HG03108 (cell line): ENCODE results near the gene ADPGK.
"Not testable (repeated sequence)": the region's sequence is repeated elsewhere in the genome, so short reads cannot be mapped to it uniquely, and the experiment has no call there.

Experiments used
- ATAC-seq: cut with Tn5 transposase; IDR thresholded peaks from one replicate; pipeline ENCODE4 v1.9.1; 2021; ENCODE audit warnings: moderate library complexity; ENCODE audit not compliant: unreplicated experiment

The ADPGK gene

DNA sequence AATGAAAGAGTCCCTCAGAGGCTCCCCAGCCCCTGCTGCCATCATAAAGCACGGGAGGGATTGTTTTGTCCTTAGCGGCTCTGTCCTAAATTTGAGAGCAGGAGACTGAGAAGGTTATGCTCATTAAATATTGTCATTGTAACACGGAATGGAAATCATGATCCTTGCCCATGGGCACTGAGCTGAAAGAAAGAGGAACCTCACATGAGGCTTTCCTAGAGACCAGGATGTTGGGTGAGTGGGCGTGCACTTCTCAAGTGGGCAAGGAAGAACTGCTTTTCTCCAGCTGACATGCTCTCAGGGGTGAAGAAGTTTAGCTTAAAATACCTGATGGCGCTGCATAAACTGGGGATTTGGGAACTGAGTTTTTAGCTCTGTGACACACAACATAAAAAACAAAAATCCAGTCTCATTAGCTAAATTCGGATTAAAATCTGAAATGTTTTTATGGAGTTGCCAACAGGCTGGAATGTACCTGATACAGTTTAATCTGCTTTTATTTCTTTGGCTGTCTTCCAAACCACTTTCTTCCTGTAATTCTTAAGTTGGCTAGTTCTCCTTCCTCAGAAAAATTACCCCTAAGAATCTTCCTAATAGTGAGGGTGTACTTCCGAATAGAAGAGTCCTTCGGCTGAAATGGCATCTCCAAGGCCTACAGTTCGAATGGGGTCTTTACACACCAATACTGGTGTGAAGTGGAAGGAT, 31.7 kb downstream of the ADPGK start:
- no peak for ATAC-seq

GRCh38 chr15:72749700-72750099, 33.9 kb downstream of the ADPGK start:
- ATAC-seq, result no peak

DNA sequence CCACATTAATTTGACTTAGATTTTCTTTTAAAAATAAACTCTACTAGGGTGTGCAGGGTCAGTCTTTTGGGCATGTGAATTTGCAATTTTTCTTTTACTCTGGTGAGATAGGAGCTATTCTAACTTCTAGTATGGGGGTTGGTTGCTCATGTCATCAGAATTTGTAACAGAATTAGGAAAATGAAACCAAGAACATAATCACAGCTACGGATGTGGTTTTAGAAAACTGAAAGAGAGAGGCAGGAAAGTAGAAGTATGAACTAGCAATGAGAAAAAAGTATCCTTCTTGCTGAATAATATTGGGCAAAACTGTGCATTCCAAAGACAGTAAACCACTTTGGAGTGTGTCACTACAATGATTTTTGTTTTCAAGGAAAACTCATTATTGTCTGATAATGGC, 43.3 kb downstream of the ADPGK start:
- ATAC-seq, result no peak

GRCh38 chr15:72737723-72738122, 45.8 kb downstream of the ADPGK start:
- ATAC-seq, result no peak

DNA sequence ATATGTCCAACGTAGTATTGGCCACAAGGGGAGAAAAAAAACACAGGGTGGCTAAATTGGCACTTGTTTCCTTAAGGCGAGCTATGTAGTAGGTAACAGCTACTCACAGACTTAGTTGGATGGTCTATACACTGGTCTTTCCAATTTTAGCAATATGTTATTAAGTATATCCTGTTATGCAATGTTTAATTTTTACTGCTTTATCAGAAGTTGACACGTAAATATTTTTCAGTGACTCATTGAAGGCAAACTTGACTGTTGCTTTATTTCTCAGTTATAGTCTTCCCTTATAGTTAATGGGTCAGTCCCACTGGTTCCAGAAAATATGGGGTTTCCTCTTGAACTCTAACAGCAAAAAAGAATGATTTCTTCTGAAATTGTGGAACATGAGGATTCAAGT, 46.5 kb downstream of the ADPGK start:
- no peak for ATAC-seq

GRCh38 chr15:72735111-72735510, 48.4 kb downstream of the ADPGK start:
- ATAC-seq, result no peak

GRCh38 chr15:72733941-72734738, 49.4 kb downstream of the ADPGK start:
- ATAC-seq, result no peak

DNA sequence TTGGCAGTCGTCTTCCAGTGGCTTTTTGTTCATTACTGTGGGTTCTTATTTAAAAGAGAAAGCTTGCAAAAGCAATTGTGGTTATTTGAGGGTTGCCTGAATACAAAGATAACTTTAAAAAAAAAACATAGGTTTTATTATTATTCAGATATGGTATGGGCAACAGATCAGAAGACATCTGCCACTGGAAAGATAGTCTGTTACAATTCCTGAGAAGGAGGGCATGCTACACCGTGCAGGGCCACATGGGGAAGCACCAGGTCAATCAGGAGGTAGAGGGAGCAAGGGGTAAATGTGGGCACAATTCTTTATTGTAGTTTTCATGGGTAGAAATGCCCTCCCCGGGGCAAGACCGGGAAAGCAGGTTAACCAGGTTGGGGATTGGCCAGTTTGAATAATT, 51.0 kb downstream of the ADPGK start:
- ATAC-seq, result no peak

GRCh38 chr15:72732086-72732485, 51.5 kb downstream of the ADPGK start:
- no peak for ATAC-seq

GRCh38 chr15:72728821-72729220, 54.7 kb downstream of the ADPGK start:
- ATAC-seq, result no peak

- ATAC-seq, result not testable (repeated sequence)
These were observed 55.3 kb downstream of the ADPGK start for GRCh38 chr15:72728249-72728648.

DNA sequence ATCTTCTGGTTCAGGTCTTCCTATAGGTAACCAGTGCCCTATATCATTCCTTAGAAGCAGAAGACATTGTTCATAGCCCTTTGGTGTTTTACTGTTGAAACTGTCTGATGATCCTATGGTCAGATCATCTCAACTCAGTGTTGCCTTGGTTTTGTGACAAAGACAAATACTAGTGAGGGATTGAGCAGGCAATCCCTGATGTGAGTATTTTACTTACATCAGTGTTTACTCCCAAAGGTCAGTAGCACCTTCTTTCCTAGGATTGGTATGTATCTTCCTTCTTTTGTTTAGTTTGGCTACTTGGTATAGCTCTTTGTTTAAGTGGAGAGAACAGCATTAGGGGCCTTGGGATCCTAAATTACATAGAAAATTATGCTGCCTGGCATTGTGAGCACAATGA, 56.4 kb downstream of the ADPGK start:
- ATAC-seq, result no peak

GRCh38 chr15:72725851-72726250, 57.7 kb downstream of the ADPGK start:
- ATAC-seq, result not testable (repeated sequence)

GRCh38 chr15:72725446-72725845, 58.1 kb downstream of the ADPGK start:
- ATAC-seq, result no peak

DNA sequence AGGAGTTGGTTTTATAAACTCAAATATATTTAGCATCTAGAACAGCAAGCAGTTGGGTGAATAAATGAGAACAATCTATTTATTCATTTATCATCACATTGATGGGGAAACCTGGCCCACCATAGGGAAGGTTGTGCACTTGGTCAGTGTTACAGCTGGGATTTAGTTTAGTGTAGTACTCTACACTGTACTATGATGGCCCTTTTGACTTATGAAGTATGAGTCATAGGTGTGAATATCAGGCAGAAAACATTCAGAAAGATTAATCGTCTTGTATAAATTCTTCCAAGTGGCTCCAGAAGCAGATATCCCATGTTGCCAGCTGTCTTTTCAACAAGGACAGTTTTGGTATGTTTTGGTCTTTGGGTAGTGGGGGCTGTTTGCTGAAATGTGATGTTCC, 59.5 kb downstream of the ADPGK start:
- ATAC-seq, result no peak

GRCh38 chr15:72722071-72722696, 61.4 kb downstream of the ADPGK start:
- ATAC-seq, result no peak

GRCh38 chr15:72708551-72709303, 74.8 kb downstream of the ADPGK start:
- ATAC-seq, result not testable (repeated sequence)

- ATAC-seq, result no peak
These were observed 77.3 kb downstream of the ADPGK start for GRCh38 chr15:72706266-72706665.
